Inferior parietal cortex (tissue), 1 donor: ENCODE measurements around the gene CLEC10A.
"Not testable (repeated sequence)": the region's sequence is repeated elsewhere in the genome, so short reads cannot be mapped to it uniquely, and the experiment has no call there.

Source experiments
- DNase-seq: peaks from one replicate; pipeline ENCODE4 v3.0.0-alpha.2; 2016; ENCODE audit errors: extremely low spot score

The CLEC10A gene

DNA sequence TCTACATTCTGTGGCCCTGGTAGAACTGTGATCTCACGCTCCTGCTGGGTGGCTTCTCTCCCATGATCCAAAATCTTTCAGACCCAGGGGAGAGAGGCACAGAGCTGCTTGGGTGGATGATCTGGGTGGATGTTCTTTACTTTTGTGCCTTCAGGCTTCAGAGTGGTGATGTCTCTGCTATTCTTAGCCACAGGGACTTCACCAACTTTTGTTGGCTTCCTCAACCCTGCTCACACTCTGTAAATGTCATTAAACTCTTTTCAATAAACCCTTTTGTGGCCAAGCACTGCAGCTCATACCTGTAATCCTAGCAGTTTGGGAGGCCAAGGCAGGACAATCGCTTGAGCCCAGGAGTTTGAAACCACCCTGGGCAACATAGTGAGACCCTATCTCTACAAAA, 7.6 kb downstream of the CLEC10A start:
- DNase-seq, result no peak

DNA sequence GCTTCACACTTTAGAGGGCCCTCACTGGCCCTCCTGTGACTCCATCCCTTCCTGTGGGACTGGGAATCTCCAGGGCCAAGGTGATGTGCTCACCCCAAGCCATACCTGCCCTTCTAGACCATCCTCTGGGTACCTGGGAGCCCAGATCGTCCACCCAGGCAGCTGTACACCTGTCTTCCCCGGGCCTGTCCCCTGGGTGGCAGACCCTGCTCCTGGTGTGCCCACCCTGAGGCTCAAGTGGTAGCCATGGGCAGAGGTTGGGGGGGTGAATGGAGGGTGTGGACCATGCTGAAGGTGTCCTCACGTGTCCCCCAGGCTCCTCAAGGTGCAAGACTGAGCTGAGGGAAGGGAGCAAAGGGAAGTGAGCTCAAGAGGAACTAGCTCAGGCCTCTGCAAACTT, 9.3 kb downstream of the CLEC10A start:
- DNase-seq, result no peak

DNA sequence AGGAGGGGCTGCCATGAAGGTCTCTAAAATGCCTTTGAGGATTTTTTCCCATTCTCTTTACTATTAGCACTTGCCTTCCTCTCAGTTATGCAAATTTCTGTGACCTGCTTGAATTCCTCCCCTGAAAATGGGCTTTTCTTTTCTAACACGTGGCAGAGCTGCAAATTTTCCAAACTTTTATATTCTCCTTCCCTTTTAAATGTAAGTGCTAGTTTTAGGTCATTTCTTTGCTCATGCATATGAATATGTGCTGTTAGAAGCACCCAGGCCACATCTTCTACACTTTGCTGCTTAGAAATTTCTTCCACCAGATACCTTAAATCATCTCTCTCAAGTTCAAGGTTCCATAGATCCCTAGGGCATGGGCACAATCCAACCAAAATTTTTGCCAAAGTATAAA, 11.8 kb downstream of the CLEC10A start:
- DNase-seq, result no peak

DNA sequence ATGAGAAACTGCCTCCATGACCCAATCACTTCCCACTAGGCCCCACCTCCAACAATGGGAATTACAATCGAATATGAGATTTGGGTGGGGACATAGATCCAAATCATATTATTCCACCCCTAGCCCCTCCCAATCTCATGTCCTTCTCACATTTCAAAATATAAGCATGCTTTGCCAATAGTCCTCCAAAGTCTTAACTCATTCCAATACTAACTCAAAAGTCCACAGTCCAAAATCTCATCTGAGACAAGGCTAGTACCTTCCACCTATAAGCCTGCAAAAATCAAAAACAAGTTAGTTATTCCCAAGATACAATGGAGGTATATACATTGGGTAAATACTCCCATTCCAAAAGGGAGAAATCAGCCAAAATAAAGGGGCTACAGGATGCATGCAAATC, 12.9 kb downstream of the CLEC10A start:
- DNase-seq, result no peak

DNA sequence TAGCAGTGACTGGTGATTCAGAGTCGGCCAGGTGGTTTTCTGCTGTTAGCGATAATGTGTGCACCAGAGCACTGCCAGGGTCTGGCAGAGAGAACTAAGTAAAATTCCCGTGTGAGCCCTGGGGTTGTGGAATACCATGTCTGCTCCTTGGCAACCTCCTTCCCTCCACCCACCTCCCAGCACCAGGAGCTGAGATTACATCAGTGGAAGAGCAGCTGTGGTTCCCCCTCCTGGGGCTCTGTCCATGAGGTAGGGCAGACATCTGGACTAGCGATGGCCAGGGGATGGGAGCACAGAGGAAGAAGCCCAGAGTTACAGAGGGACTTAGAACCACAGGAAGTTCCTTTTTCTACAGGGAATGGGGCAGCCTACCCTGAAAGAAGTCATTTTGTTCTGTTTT, 15.8 kb downstream of the CLEC10A start:
- no peak for DNase-seq

DNA sequence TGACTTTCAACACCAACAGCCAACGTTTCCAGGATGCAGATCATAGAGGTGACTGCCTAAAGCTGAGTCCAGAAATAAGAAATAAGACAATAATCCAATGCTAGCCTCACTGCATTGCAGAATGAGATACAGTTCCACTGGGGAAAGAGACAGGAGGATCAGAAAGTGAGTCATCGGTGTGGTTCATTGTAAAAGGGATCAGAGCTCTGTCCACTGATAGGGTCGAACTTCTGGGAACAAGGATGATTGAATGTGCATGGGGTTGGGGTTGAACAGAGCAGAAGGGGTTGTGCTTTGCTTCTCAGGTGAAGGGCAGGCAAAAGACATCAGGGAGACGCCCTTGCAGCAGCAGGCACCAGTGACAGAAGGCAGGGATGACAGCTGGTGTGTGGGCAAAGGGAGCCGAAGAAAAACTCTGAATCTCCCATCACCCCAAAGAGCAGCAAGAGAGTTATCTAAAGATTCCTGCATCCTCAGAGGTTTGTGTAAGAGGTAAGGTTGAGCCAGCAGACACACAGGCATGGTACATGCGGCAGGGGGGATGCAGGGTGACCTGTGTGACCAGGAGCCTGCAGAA, 16.4 kb downstream of the CLEC10A start:
- peak; percentile 40 for DNase-seq

DNA sequence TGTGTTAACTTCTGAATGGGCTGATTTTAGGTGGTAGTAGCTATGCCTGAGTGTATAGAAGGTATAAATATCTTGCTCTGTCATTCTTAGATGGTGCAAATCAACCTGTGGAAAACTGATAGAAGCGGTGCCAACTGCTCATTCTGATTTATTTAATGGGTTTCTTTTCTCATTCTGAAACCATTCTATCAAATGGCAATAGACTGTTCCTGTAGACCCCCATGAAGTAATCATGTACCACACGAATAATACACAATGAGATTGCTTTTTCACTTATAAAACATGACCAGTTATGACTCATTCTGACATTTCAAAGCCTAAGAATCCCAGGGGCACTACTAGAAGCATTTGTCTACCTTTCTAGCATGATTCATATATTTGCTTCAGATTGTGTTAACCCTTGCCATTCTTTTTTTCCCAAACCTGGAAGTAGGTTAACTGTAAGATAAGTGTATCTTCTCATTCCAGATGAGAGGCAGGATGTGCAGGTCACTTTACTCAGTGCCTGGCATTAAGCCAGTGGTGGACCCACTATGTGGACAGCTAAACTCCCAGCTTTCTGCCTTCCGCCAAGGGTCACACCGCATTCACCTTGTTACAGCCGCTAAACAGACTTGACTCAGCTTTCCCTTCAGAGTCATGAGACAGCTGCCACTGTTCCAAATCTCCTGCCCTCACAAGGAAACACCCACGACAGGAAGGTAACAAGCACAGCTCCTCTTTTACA, 19.7 kb downstream of the CLEC10A start:
- no peak for DNase-seq

DNA sequence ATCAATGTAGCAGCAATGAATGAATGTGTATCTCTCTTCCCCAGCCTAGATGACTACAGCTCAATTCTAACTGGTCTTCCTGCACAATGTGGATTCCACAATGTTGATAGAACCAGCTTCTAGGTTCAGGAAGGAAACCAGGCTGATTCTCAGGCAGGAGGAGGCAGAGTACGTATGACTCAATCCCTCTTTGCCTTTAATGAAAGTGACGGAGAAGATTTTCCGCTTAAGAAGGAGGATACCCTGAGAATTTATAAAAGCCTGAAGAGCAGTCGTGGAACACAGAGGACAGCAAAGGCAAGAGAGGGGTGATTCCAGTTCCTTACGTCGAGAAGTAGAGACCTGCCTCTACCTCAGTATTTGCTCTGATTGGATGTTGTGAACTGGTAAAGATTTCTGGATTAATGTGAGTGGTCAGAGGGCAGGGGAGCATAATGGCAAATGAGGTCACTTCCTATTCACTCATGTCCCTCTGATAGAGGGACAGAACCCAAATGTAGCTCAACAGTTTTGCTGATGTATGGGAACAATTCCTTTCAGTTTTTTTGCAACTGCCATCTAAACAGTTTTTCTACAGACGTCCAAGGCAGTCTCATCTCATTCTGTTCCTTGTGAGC, 21.1 kb downstream of the CLEC10A start:
- DNase-seq, result no peak

DNA sequence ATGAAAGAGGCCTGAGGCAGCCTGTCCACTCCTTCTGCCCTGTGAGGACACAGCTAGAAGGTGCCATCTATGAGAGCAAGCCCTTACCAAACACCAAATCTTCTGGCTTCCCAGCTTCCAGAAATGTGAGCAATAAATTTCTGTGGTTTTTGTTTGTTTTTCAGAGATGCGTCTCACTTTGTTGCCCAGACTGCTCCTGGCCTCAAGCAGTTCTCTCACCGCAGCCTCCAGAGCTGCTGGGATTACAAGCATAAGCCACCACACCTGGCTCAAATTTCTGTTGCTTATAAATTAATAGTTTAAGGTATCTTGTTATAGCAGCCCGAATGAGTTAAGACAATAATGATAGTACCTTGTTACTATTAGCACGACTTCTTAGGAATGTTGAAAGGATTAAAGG, 23.7 kb downstream of the CLEC10A start:
- no peak for DNase-seq

DNA sequence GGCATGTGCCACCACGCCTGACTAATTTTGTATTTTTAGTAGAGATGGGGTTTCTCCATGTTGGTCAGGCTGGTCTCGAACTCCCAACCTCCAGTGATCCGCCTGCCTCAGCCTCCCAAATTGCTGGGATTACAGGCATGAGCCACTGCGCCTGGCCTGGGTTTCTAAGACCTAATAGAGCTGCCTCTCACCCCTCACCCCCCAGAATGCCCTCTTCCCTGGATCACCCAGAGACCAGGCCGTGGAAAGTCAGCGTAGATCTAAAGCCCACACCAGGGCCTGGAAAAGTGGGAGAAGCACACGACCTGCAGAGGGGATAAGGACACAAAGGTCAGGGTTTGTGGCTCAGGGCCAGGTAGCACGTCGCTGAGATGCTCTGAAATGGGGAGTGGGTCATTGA, 29.5 kb downstream of the CLEC10A start:
- not testable (repeated sequence) for DNase-seq

DNA sequence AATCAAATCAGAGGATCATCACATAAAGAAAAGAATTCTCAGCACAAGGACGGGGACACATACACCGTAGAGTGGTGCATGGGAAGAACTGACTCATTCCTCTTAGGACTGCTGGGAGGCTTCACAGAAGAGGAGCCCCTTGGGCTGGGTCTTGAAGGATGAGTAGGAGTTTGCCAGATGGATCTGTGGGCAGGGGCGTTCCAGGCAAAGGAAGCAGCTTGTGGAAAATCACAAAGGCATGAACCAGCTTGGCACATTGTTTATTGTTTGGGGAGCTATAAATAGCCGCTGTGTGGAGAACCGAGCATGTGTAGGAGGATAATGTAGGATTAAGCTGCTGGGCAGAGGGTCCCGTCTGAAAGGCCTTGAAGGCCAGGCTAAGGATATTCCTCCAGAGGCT, 31.1 kb downstream of the CLEC10A start:
- DNase-seq, result no peak

DNA sequence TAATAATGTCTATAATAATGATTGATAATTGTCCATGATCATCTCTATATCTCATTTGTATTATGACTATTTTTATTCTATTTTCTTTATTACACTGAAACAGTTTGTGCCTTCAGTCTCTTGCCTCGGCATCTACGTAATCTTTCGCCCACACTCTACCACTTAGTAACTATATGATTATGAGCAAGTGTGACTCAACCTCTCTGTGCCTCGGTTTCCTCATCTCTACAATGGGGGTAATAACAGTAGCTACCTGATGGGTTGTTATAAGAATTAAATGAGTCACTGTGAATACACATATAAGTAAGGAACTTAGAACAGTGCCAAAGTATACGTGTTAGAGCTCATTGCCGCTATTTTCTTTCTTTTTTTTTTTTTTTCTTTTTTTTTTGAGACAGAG, 32.5 kb downstream of the CLEC10A start:
- no peak for DNase-seq

DNA sequence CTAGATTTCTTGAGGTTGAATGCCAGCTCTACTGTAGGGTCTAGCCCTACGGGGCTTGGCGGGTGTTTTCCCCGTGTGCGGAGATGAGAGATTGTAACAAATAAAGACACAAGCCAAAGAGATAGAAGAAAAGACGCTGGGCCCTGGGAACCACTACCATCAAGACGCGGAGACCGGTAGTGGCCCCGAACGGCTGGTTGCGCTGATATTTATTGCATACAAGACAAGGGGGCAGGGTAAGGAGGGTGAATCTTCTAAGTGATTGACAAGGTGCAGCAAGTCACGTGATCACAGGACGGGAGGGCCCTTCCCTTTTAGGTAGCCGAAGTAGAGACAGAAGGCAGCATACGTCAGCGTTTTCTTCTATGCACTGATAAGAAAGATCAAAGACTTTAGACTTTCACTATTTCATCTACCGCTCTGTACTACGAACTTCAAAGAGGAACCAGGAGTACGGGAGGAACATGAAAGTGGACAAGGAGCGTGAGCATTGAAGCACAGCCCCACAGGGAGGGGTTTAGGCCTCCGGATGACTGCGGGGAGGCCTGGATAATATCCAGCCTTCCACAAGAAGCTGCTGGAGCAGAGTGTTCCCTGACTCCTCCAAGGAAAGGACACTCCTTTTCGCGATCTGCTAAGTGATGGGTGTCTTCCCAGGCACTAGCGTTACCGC, 33.2 kb downstream of the CLEC10A start:
- not testable (repeated sequence) for DNase-seq

DNA sequence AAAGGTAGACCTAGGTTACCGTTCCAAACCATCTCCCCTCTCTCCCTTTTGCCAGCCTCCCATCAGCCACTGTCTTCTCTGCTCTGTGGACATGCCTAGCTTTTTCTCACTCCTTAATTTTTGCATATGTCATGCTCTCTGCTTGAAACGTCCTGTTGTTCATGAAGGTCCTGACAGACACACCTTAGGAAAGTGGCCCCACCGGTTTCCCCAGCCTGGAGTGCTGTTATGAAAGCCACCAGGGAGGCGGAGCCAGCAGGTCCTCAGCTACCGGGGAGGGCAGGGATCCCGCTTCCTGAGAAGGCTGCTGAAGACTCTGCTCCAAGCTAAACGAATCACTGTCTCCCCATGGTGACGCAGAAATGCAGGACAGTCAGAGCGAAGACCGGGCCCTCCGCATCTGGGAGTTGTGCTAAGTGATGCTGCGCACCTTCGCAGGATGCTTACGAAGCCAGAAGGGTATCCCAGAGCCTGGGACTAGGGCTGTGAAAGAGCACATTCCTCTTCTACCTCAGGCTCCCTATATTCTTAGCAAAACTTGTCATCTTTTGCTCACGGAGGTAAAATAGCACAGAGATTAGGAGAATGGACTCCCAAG, 33.8 kb downstream of the CLEC10A start:
- peak; percentile 45 for DNase-seq

DNA sequence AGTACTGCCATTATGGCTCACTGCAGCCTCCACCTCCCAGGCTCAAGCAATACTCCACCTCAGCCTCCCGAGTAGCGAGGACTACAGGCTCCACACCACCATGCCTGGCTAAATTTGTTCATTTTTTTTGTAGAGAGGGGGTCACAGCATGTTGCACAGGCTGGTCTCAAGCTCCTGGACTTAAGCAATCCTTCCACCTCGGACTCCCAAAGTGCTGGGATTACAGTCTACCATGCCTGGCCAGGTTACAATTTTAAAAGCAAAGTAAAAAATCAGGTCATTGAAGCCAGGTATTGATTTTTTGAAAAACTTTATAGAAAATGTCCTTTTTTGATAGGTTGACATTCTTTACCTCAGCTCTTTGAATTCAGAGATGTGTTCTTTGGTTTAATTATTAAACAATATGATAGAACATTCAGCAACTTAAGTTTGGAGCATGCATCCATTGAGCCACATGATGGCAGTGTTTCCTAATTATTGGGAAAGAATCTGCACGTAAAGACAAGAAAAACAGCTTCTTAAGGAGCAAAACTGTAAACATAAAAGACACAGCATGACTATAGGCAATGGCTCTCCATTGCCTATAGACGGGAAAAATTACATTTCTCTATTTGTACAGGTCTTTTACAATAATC, 34.4 kb downstream of the CLEC10A start:
- DNase-seq, result peak; percentile 87

DNA sequence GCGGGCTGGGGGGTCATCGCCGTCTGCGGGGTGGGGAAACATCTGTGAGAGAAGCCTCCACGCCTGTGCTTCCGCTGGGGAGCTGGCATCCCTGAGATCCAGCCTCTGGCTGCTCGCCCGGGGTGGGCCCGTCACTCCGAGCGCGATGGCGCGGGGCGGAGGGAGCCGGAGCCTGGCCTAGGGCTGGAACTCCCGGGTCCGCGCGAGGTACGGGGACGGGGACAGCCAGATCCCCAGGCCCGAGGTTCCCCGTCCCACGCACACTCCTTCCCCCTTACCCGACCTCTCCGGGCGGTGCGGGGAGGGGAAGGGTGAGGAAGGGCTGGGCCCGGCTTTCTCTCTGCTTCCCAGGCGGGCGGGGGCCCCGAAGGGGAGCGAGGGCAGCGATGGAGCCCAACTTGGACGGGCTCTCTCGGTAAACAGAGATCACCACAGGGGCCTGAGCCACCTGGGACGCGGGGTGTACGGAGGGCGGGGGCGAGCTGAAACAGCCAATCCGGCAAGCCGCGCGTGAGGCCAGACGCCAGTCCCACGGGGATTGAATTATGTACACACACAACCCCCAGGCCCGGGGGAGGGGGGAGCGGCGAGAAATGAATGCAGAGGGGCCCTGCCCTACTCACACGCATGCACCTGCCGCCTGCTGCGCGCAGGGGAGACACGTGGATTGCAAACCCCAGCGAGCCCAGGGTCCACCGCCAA, 36.4 kb downstream of the CLEC10A start, which contains the start of gene SLC16A11:
Gene SLC16A11, minus strand, starts transcription at position 596 of the 702 bp plus-strand sequence. Its CDS starts 579 bp downstream, at position 17.
- DNase-seq, result no peak

DNA sequence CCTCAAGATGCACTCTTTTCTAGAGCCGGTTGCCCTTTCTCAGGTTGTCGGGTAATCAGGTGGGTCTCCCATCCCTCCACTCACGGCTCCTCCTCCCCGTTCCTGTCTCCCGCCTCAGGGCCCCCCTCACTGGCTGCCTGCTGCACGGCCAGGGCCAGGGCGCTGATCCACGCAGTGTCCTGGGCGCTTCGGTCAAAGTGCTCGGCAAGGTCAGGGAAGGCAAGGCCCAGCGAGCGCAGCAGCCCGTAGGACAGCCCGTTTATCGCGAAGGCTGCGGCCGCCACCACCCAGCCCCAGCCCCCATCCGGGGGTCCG, 36.9 kb downstream of the CLEC10A start:
- no peak for DNase-seq

DNA sequence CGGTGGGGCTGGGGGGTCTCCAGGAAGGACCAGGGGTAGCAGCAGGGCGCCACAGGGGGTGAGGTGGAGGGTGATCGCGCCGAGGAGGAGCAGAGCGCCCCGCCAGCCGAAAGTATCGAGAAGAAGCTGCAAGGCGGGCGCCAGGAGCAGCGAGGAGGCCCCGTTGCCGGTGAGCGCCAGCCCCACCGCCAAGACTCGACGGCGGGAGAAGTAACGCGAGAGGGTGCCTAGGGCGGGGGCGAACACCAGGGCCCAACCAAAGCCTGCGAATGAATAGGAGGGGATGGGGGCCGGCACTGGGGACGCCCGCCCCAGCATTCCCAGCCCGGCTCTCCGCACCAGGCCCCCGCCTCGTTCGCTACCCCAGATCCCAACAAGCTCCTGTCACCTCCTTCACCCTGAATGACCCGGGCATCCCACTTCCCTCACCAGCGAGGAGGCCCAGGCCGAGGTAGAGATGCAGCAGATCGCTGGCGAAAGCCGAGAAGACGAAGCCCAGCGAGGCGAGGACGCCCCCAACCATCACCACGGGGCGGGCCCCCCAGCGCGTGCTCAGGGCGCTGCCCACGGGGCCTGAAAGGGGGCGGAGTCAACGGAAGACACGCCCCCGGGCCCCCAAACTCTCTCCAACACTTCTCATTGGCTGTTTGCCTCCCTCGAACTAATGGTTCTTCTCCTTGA, 37.4 kb downstream of the CLEC10A start:
- DNase-seq, result no peak

DNA sequence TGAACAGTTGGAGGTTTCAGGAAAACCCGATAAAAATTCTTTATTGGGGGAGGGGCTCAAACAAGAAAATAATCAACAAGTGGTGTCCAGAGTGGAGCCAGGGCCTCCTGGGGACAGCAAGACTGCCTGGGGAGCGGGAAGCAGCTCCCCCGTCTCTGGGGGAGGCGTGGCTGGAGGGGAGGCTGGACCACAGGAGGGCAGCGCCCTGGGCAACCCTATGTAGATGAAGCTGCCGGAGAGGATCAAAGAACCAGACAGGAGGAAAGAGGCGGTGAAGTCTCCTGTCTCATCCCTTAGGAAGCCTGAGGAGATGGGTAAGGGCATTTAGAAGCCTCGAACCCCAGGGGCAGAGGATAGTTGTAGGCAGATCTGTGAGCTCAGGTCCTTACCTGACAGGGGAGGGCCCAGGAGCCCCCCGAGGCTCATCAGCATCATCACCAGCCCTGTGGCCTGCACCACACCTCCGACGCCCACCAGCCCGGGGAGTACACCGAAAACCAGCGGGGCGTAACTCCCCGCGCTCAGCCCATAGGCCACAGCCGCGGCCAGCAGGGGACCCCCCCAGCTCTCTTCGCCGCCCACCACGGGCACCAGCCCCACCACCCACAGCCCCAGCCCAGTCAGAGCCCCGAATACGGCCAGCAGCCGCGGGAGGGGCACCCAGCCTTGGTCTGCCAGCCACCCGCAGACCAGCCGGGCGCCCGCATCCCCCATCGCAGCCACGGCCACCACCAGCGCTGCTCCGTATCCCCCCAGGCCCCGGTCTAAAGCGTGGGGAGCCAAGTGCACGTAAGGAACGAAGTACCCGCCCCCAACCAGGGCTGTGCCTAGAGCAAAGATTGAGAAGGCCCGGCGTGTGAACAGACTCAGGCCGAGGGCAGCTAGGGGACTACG, 38.2 kb downstream of the CLEC10A start:
- DNase-seq, result no peak

DNA sequence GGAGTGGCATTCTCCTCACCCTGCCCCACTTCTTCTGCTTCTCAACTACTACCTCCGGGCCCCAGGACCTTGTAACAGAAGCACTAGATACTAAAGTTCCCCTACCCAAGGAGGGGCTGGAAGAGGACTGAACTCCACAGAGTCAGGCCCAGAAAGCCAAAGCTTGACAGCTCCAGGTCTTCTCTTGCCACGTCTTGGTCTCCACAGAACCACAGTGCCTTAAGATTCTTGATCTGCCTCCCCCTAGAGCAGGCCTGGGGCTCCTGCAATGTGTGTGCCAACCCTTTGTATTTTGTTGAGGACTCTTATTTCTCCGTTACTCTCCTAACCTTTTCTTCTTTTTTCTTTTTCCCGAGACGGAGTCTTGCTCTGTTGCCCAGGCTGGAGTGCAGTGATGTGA, 40.2 kb downstream of the CLEC10A start:
- DNase-seq, result no peak
